ENCODE data around the gene SYT1.

Gene SYT1

GRCh38 chr12:78887444-78887843 lies 22.9 kb downstream of the SYT1 start:
- TF ChIP-seq CTCF (conservative IDR thresholded peaks at IDR 0.05; ENCODE audit: control insufficient read depth, insufficient read depth, low read depth, low read length): no peak
- DNase-seq (ENCODE audit: low read depth): no peak
- no peak overlapping the region for H3K4me3 ChIP-seq (ENCODE audit: control insufficient read depth, low read depth, low read length)

- no peak overlapping the region for H3K4me3 ChIP-seq (ENCODE audit: control insufficient read depth, low read depth, low read length)
- no peak for TF ChIP-seq CTCF (conservative IDR thresholded peaks at IDR 0.05; ENCODE audit: control insufficient read depth, insufficient read depth, low read depth, low read length)
- no peak for DNase-seq (ENCODE audit: low read depth)
Observed at GRCh38 chr12:78888568-78888967, 24.0 kb downstream of the SYT1 start.

GRCh38 chr12:78891646-78892353 lies 27.2 kb downstream of the SYT1 start:
- no peak overlapping the region for H3K4me3 ChIP-seq (ENCODE audit: control insufficient read depth, low read depth, low read length)
- no peak for TF ChIP-seq CTCF (conservative IDR thresholded peaks at IDR 0.05; ENCODE audit: control insufficient read depth, insufficient read depth, low read depth, low read length)
- no peak for DNase-seq (ENCODE audit: low read depth)

GRCh38 chr12:78898416-78898815 lies 33.8 kb downstream of the SYT1 start:
- peak; percentile 33 for DNase-seq (ENCODE audit: low read depth)
- H3K4me3 ChIP-seq (ENCODE audit: control insufficient read depth, low read depth, low read length): no peak overlapping the region
- TF ChIP-seq CTCF (conservative IDR thresholded peaks at IDR 0.05; ENCODE audit: control insufficient read depth, insufficient read depth, low read depth, low read length): no peak

GRCh38 chr12:78914859-78915331 lies 50.3 kb downstream of the SYT1 start:
- no peak overlapping the region for H3K4me3 ChIP-seq (ENCODE audit: control insufficient read depth, low read depth, low read length)
- TF ChIP-seq CTCF (conservative IDR thresholded peaks at IDR 0.05; ENCODE audit: control insufficient read depth, insufficient read depth, low read depth, low read length): no peak
- DNase-seq (ENCODE audit: low read depth): no peak

GRCh38 chr12:78916845-78917480 lies 52.4 kb downstream of the SYT1 start:
- no peak for TF ChIP-seq CTCF (conservative IDR thresholded peaks at IDR 0.05; ENCODE audit: control insufficient read depth, insufficient read depth, low read depth, low read length)
- peak; percentile 34 for DNase-seq (ENCODE audit: low read depth)
- H3K4me3 ChIP-seq (ENCODE audit: control insufficient read depth, low read depth, low read length): no peak overlapping the region
